Neural progenitor cell (in vitro differentiated cells): ENCODE data around the gene PANK2. TPM values are rescaled to one million over a fixed set of nuclear protein-coding genes. Genes with fewer than 3 reads are reported as not detected.

Source experiments
- DNase-seq: peaks from one replicate; pipeline ENCODE4 v3.0.0-alpha.2; 2016; ENCODE audit warnings: low spot score
- H2AFZ ChIP-seq: fragments of 200-600 bp; sonication (generic); replicated peaks from 2 replicates; pipeline ENCODE4 v1.6.1; 2016; ENCODE audit warnings: antibody characterized with exemption
- H3F3A ChIP-seq: fragments of 200-600 bp; sonication (generic); 2 replicates; pipeline ENCODE4 v1.6.1; 2016; ENCODE audit warnings: antibody characterized with exemption, low read depth
- H3K27ac ChIP-seq: fragments of 200-600 bp; sonication (generic); 2 replicates; pipeline ENCODE4 v1.5.1; 2016; ENCODE audit warnings: mild to moderate bottlenecking
- H3K27me3 ChIP-seq: fragments of 200-600 bp; sonication (generic); 2 replicates; pipeline ENCODE4 v1.6.1; 2016; ENCODE audit warnings: mild to moderate bottlenecking, moderate library complexity
- H3K36me3 ChIP-seq: fragments of 200-600 bp; sonication (generic); 2 replicates; pipeline ENCODE4 v1.5.1; 2016
- H3K4me1 ChIP-seq: fragments of 200-600 bp; sonication (generic); 2 replicates; pipeline ENCODE4 v1.6.1; 2016; ENCODE audit warnings: mixed run types
- H3K4me2 ChIP-seq: fragments of 200-600 bp; sonication (generic); 2 replicates; pipeline ENCODE4 v1.6.1; 2016
- H3K4me3 ChIP-seq: fragments of 200-600 bp; sonication (generic); 2 replicates; pipeline ENCODE4 v1.5.1; 2016
- H3K79me2 ChIP-seq: fragments of 200-600 bp; sonication (generic); 2 replicates; pipeline ENCODE4 v1.6.1; 2016; ENCODE audit warnings: low read depth
- H3K9ac ChIP-seq: fragments of 200-600 bp; sonication (generic); 2 replicates; pipeline ENCODE4 v1.6.1; 2016
- H3K9me3 ChIP-seq: fragments of 200-600 bp; sonication (generic); 2 replicates; pipeline ENCODE4 v1.5.1; 2016; ENCODE audit warnings: low read depth
- H4K20me1 ChIP-seq: fragments of 200-600 bp; sonication (generic); 2 replicates; pipeline ENCODE4 v1.6.1; 2016; ENCODE audit warnings: low read depth
- H3K27ac Mint-ChIP-seq: 3 replicates; pipeline ENCODE4 v1.8.0; 2021; ENCODE audit warnings: mixed read lengths
- H3K27me3 Mint-ChIP-seq: 2 replicates; pipeline ENCODE4 v1.8.0; 2022; ENCODE audit warnings: low read depth, mild to moderate bottlenecking, inconsistent platforms, moderate library complexity, mixed read lengths; ENCODE audit not compliant: insufficient read depth
- H3K36me3 Mint-ChIP-seq: 3 replicates; pipeline ENCODE4 v1.8.0; 2021; ENCODE audit warnings: mixed read lengths
- H3K4me1 Mint-ChIP-seq: 3 replicates; pipeline ENCODE4 v1.8.0; 2021; ENCODE audit warnings: mixed read lengths
- H3K4me3 Mint-ChIP-seq: 3 replicates; pipeline ENCODE4 v1.8.0; 2021; ENCODE audit warnings: mild to moderate bottlenecking, moderate library complexity, mixed read lengths
- H3K9me3 Mint-ChIP-seq: 3 replicates; pipeline ENCODE4 v1.8.0; 2020; ENCODE audit warnings: mixed read lengths
- EZH2 ChIP-seq: fragments of 200-600 bp; sonication (generic); IDR thresholded peaks from 2 replicates; pipeline ENCODE4 v1.6.1; 2017; ENCODE audit warnings: antibody characterized with exemption, mild to moderate bottlenecking, moderate library complexity
- EZH2phosphoT487 ChIP-seq: fragments of 200-600 bp; sonication (generic); IDR thresholded peaks from 2 replicates; pipeline ENCODE4 v1.6.1; 2017; ENCODE audit warnings: antibody characterized with exemption
- total RNA-seq: library from RNA; depleted of rRNA; stranded (reverse); fragments of >200 nt; gene quantifications from 2 replicates; pipeline ENCODE4 v1.2.3, GENCODE V29; 2015; ENCODE audit warnings: low replicate concordance
- TF ChIP-seq, protein P1 (sequence below): fragments of 200-600 bp; sonication (generic); IDR thresholded peaks from 2 replicates; pipeline ENCODE4 v1.5.1; 2017; ENCODE audit warnings: antibody characterized with exemption, mild to moderate bottlenecking

The PANK2 gene
- total RNA-seq, 1 donor from 2014 or later = 60.7 TPM

- Histone ChIP-seq H4K20me1 (peaks cover 78% of the 10 kb centered on the region), H2AFZ (no peak overlapping the region), H3K27me3 (no peaks in the 10 kb centered on the region), H3K4me3 (no peak overlapping the region), H3K4me1 (peaks cover 10% of the 10 kb centered on the region), H3K9me3 (no peaks in the 10 kb centered on the region), H3K9ac (no peak overlapping the region), H3K36me3 (no peaks in the 10 kb centered on the region), H3K4me2 (no peak overlapping the region), H3K79me2 (peaks cover 22% of the 10 kb centered on the region), H3F3A (peaks cover 37% of the 10 kb centered on the region), H3K27ac (peak overlapping the region; percentile 11)
- Mint-ChIP-seq H3K27me3 (peaks cover 17% of the 10 kb centered on the region), H3K4me1 (peaks cover 26% of the 10 kb centered on the region), H3K36me3 (peaks cover 33% of the 10 kb centered on the region), H3K4me3 (no peak overlapping the region), H3K9me3 (no peaks in the 10 kb centered on the region), H3K27ac (peak overlapping the region; percentile 83)
- no peak for DNase-seq
- TF ChIP-seq EZH2phosphoT487 (no peak), EZH2 (no peak)
- TF ChIP-seq, protein P1, sequence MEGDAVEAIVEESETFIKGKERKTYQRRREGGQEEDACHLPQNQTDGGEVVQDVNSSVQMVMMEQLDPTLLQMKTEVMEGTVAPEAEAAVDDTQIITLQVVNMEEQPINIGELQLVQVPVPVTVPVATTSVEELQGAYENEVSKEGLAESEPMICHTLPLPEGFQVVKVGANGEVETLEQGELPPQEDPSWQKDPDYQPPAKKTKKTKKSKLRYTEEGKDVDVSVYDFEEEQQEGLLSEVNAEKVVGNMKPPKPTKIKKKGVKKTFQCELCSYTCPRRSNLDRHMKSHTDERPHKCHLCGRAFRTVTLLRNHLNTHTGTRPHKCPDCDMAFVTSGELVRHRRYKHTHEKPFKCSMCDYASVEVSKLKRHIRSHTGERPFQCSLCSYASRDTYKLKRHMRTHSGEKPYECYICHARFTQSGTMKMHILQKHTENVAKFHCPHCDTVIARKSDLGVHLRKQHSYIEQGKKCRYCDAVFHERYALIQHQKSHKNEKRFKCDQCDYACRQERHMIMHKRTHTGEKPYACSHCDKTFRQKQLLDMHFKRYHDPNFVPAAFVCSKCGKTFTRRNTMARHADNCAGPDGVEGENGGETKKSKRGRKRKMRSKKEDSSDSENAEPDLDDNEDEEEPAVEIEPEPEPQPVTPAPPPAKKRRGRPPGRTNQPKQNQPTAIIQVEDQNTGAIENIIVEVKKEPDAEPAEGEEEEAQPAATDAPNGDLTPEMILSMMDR = no peak
Observed at GRCh38 chr20:3925113-3925695, 36.0 kb downstream of the PANK2 start.

GRCh38 chr20:3925899-3926638, 36.9 kb downstream of the PANK2 start:
- Histone ChIP-seq H3K27ac (peak overlapping the region; percentile 70), H3K79me2 (peaks cover 13% of the 10 kb centered on the region), H2AFZ (no peak overlapping the region), H3K4me1 (peaks cover 13% of the 10 kb centered on the region), H4K20me1 (peaks cover 73% of the 10 kb centered on the region), H3K9ac (no peak overlapping the region), H3K9me3 (no peaks in the 10 kb centered on the region), H3K36me3 (no peaks in the 10 kb centered on the region), H3F3A (peaks cover 39% of the 10 kb centered on the region), H3K4me3 (no peak overlapping the region), H3K27me3 (no peaks in the 10 kb centered on the region), H3K4me2 (no peak overlapping the region)
- Mint-ChIP-seq H3K4me1 (peaks cover 34% of the 10 kb centered on the region), H3K9me3 (no peaks in the 10 kb centered on the region), H3K36me3 (peaks cover 31% of the 10 kb centered on the region), H3K27me3 (peaks cover 17% of the 10 kb centered on the region), H3K27ac (peak overlapping the region; percentile 72), H3K4me3 (peak overlapping the region; percentile 21)
- no peak for DNase-seq
- TF ChIP-seq, protein P1 = no peak
- TF ChIP-seq EZH2phosphoT487 (no peak), EZH2 (no peak)

DNA sequence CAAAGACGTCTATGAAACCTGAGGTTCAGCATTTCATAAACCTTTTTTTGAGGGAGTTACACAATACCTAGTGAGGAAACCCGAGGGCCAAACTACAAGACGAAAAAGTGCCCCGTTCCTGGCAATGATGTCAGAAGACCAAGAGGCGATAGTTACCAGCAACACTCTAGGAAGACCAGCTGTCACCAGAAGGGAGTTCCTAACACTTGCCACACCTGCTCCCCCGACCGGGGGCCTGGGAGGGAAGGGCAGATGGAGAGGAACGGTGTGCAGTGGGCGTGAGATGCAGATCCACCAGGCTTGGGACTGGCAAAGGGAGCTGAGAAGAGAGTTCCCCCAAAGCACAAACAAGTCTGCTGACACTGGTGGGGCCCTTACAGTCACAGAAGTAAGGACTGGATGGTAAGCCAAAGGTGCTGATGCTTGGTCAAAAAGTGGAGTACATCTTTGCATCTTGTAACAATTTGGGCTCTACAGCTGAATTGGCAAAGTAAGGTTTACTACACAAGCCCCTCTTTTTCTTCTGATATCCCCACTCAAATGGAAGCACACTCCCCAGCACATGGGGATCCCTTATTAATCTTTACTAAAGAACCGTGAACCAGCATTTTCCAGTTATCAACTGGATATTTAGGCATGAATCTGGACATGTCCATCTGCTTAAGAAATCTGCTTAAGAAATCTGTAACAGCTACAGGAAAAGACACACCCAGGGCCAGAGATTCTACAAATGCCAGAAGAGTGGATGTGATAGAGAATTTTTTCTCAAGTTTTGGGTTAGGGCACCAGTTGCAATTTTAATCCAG, 38.5 kb downstream of the PANK2 start:
- H3K36me3 ChIP-seq = no peaks in the 10 kb centered on the region
- DNase-seq = peak; percentile 18
- peak overlapping the region; percentile 70 for H3K27ac ChIP-seq

More for the DNA sequence above, 38.5 kb downstream of the PANK2 start:
- Histone ChIP-seq H3F3A (peaks cover 39% of the 10 kb centered on the region), H3K9me3 (no peaks in the 10 kb centered on the region), H3K79me2 (no peaks in the 10 kb centered on the region), H3K4me2 (no peak overlapping the region), H4K20me1 (peaks cover 58% of the 10 kb centered on the region), H3K4me3 (no peak overlapping the region), H2AFZ (no peak overlapping the region), H3K9ac (no peak overlapping the region), H3K27me3 (no peaks in the 10 kb centered on the region), H3K4me1 (peaks cover 16% of the 10 kb centered on the region)
- H3K27me3 Mint-ChIP-seq = peaks cover 12% of the 10 kb centered on the region
- H3K27ac Mint-ChIP-seq = peak overlapping the region; percentile 88
- H3K4me1 Mint-ChIP-seq = peaks cover 47% of the 10 kb centered on the region
- TF ChIP-seq EZH2 (no peak), EZH2phosphoT487 (no peak)
- TF ChIP-seq, protein P1 = no peak
- peak overlapping the region; percentile 7 for H3K4me3 Mint-ChIP-seq
- H3K9me3 Mint-ChIP-seq = no peaks in the 10 kb centered on the region
- peaks cover 24% of the 10 kb centered on the region for H3K36me3 Mint-ChIP-seq
